ENCODE results near the gene SLC24A3.

DNA sequence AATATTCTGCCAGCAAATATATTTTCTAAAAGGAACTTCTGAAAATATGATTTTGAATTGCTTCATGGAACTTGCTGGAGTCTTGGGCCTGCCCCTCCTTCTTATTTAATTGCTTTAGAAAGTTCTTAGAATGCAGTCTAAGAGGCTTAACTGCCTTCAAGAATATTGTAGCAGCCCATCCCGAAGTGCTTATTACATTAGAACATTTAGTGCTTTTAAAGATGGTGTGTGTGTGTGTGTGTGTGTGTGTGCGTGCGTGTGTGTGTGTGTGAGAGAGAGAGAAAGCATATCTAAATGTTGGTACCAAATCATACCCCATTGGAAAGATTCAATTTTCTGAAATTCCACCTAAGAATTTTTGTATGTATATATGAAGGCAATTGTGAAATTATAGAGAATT, 193.5 kb downstream of the SLC24A3 start:
- TF ChIP-seq POLR2A (IDR thresholded peaks at IDR 0.05) (no peak), CTCF (IDR thresholded peaks at IDR 0.05) (no peak)
